IgD-negative memory B cell (primary cell): Measurements from ENCODE around the gene PCDHA2. TPM values are rescaled to one million over a fixed set of nuclear protein-coding genes. Genes with fewer than 3 reads are reported as not detected.
"Not testable (repeated sequence)": the region's sequence is repeated elsewhere in the genome, so short reads cannot be mapped to it uniquely, and the experiment has no call there.

Experiments
- H3K27ac Mint-ChIP-seq, 3 donors: one replicate each; pipeline ENCODE4 v1.8.0; 2020 to 2022; ENCODE audit warnings: mild to moderate bottlenecking in 3 of 3, mixed read lengths in 3 of 3, moderate library complexity in 1 of 3
- H3K27me3 Mint-ChIP-seq: one replicate; pipeline ENCODE4 v1.8.0; 2021; ENCODE audit warnings: mixed read lengths
- H3K36me3 Mint-ChIP-seq: one replicate; pipeline ENCODE4 v1.8.0; 2020; ENCODE audit warnings: mild to moderate bottlenecking, mixed read lengths
- H3K4me1 Mint-ChIP-seq, 3 donors: one replicate each; pipeline ENCODE4 v1.8.0; 2020 to 2022; ENCODE audit warnings: mixed read lengths in 3 of 3, mild to moderate bottlenecking in 1 of 3
- H3K4me3 Mint-ChIP-seq, 4 donors: one replicate each; pipeline ENCODE4 v1.8.0; 2020 to 2022; ENCODE audit warnings: mild to moderate bottlenecking in 4 of 4, mixed read lengths in 4 of 4, moderate library complexity in 3 of 4
- H3K9me3 Mint-ChIP-seq, 3 donors: one replicate each; pipeline ENCODE4 v1.8.0; 2020 to 2021; ENCODE audit warnings: mixed read lengths in 3 of 3, mild to moderate bottlenecking in 1 of 3
- polyA plus RNA-seq: library from polyadenylated mRNA; unstranded; fragments of 300-500 nt; fragmentation: Illumina TruSeq; gene quantifications from one replicate; pipeline ENCODE4 v1.2.3, GENCODE V29; 2021

The PCDHA2 gene
- polyA plus RNA-seq = not detected

- no peaks in the 10 kb centered on the region for H3K4me1 Mint-ChIP-seq
- peaks cover 7% of the 10 kb centered on the region for H3K27me3 Mint-ChIP-seq
- H3K4me3 Mint-ChIP-seq = no peak within 1 kb of the TSS
- H3K9me3 Mint-ChIP-seq = peaks cover 2 to 15% (median 8%) of the 10 kb centered on the region in 3 donors
- no peaks in the 10 kb centered on the region for H3K36me3 Mint-ChIP-seq
- no peak within 1 kb of the TSS for H3K27ac Mint-ChIP-seq
Measured at GRCh38 chr5:140794595-140795258, at the start of gene PCDHA2. TSS of gene PCDHA2 (plus strand) at chr5:140794852.

- Mint-ChIP-seq H3K4me3 (peak overlapping the region in 1 of 4 donors; percentile 80), H3K4me1 (no peaks in the 10 kb centered on the region), H3K9me3 (peaks cover 5 to 55% (median 48%) of the 10 kb centered on the region in 3 donors), H3K27me3 (no peaks in the 10 kb centered on the region), H3K36me3 (peaks cover 4% of the 10 kb centered on the region), H3K27ac (no peak overlapping the region)
Measured at GRCh38 chr5:140753561-140753960, 41.1 kb upstream of the PCDHA2 start.

GRCh38 chr5:140764177-140764973 lies 30.3 kb upstream of the PCDHA2 start:
- no peaks in the 10 kb centered on the region for H3K27me3 Mint-ChIP-seq
- peaks cover 7% of the 10 kb centered on the region for H3K36me3 Mint-ChIP-seq
- H3K27ac Mint-ChIP-seq = no peak overlapping the region
- no peak overlapping the region for H3K4me3 Mint-ChIP-seq
- no peaks in the 10 kb centered on the region for H3K4me1 Mint-ChIP-seq
- peaks cover 6 to 50% (median 35%) of the 10 kb centered on the region in 3 donors for H3K9me3 Mint-ChIP-seq

GRCh38 chr5:140767444-140767843 lies 27.2 kb upstream of the PCDHA2 start:
- Mint-ChIP-seq H3K36me3 (peaks cover 7% of the 10 kb centered on the region), H3K27ac (no peak overlapping the region), H3K4me1 (no peaks in the 10 kb centered on the region), H3K4me3 (no peak overlapping the region), H3K9me3 (peaks cover 6 to 50% (median 45%) of the 10 kb centered on the region in 3 donors), H3K27me3 (no peaks in the 10 kb centered on the region)

GRCh38 chr5:140780512-140780911 lies 14.1 kb upstream of the PCDHA2 start:
- peaks cover 22 to 64% (median 46%) of the 10 kb centered on the region in 3 donors for H3K9me3 Mint-ChIP-seq
- H3K36me3 Mint-ChIP-seq = peaks cover under 1% of the 10 kb centered on the region
- H3K27me3 Mint-ChIP-seq = peaks cover 5% of the 10 kb centered on the region
- no peak overlapping the region for H3K27ac Mint-ChIP-seq
- H3K4me1 Mint-ChIP-seq = no peaks in the 10 kb centered on the region
- H3K4me3 Mint-ChIP-seq = no peak overlapping the region

GRCh38 chr5:140785905-140786686 lies 8.6 kb upstream of the PCDHA2 start, which contains the start of gene PCDHA1:
TSS of gene PCDHA1 (plus strand) at chr5:140786140.
- Mint-ChIP-seq H3K27me3 (peaks cover 7% of the 10 kb centered on the region), H3K4me3 (peak within 1 kb of the TSS in 1 of 4 donors; percentile 41), H3K9me3 (peaks cover 18 to 27% (median 19%) of the 10 kb centered on the region in 3 donors), H3K36me3 (peaks cover 1% of the 10 kb centered on the region), H3K27ac (no peak within 1 kb of the TSS), H3K4me1 (no peaks in the 10 kb centered on the region)

- peaks cover 16 to 23% (median 17%) of the 10 kb centered on the region in 3 donors for H3K9me3 Mint-ChIP-seq
Measured at GRCh38 chr5:140787422-140787821, 7.2 kb upstream of the PCDHA2 start.

GRCh38 chr5:140787849-140788504 lies 6.7 kb upstream of the PCDHA2 start:
- not testable (repeated sequence) for H3K27ac Mint-ChIP-seq, H3K27me3 Mint-ChIP-seq, H3K36me3 Mint-ChIP-seq, H3K4me1 Mint-ChIP-seq, H3K4me3 Mint-ChIP-seq
- H3K9me3 Mint-ChIP-seq = peaks cover 13 to 18% (median 16%) of the 10 kb centered on the region in 3 donors

More at GRCh38 chr5:140787422-140787821, 7.2 kb upstream of the PCDHA2 start:
- H3K27ac Mint-ChIP-seq, H3K27me3 Mint-ChIP-seq, H3K4me1 Mint-ChIP-seq, H3K4me3 Mint-ChIP-seq, H3K36me3 Mint-ChIP-seq: not testable (repeated sequence)

GRCh38 chr5:140791089-140791488 lies 3.6 kb upstream of the PCDHA2 start:
- H3K27me3 Mint-ChIP-seq = peaks cover 7% of the 10 kb centered on the region
- no peak overlapping the region for H3K4me3 Mint-ChIP-seq
- H3K36me3 Mint-ChIP-seq = peaks cover 1% of the 10 kb centered on the region
- H3K9me3 Mint-ChIP-seq = peaks cover 6 to 13% (median 8%) of the 10 kb centered on the region in 3 donors
- no peak overlapping the region for H3K27ac Mint-ChIP-seq
- H3K4me1 Mint-ChIP-seq = no peaks in the 10 kb centered on the region

GRCh38 chr5:140795259-140795641 lies 598 bp downstream of the PCDHA2 start:
- Mint-ChIP-seq H3K4me3 (no peak overlapping the region), H3K4me1 (no peaks in the 10 kb centered on the region), H3K27ac (no peak overlapping the region), H3K36me3 (no peaks in the 10 kb centered on the region), H3K9me3 (peaks cover 2 to 17% (median 11%) of the 10 kb centered on the region in 3 donors), H3K27me3 (peaks cover 7% of the 10 kb centered on the region)

- not testable (repeated sequence) for H3K4me1 Mint-ChIP-seq, H3K36me3 Mint-ChIP-seq, H3K4me3 Mint-ChIP-seq, H3K27me3 Mint-ChIP-seq, H3K27ac Mint-ChIP-seq
- peaks cover 2 to 17% (median 15%) of the 10 kb centered on the region in 3 donors for H3K9me3 Mint-ChIP-seq
Measured at GRCh38 chr5:140796072-140796717, 1.5 kb downstream of the PCDHA2 start.

GRCh38 chr5:140796718-140797095 lies 2.1 kb downstream of the PCDHA2 start:
- H3K36me3 Mint-ChIP-seq = no peaks in the 10 kb centered on the region

GRCh38 chr5:140800816-140801493 lies 6.3 kb downstream of the PCDHA2 start, which contains the start of gene PCDHA3:
TSS of gene PCDHA3 (plus strand) at chr5:140801057.
- H3K4me1 Mint-ChIP-seq = no peaks in the 10 kb centered on the region
- peak within 1 kb of the TSS in 1 of 3 donors; percentile 10 for H3K27ac Mint-ChIP-seq
- H3K9me3 Mint-ChIP-seq = peaks cover 2 to 22% (median 15%) of the 10 kb centered on the region in 3 donors
- peaks cover 1% of the 10 kb centered on the region for H3K27me3 Mint-ChIP-seq
- no peaks in the 10 kb centered on the region for H3K36me3 Mint-ChIP-seq
- peak within 1 kb of the TSS in 1 of 4 donors; percentile 17 for H3K4me3 Mint-ChIP-seq

More at GRCh38 chr5:140796718-140797095, 2.1 kb downstream of the PCDHA2 start:
- Mint-ChIP-seq H3K4me3 (no peak overlapping the region), H3K27ac (no peak overlapping the region), H3K27me3 (peaks cover 7% of the 10 kb centered on the region), H3K4me1 (no peaks in the 10 kb centered on the region), H3K9me3 (peaks cover 2 to 17% (median 12%) of the 10 kb centered on the region in 3 donors)
